Muscle of back (tissue), 13 donors: ENCODE data around the gene NDUFA13. TPM values are rescaled to one million over a fixed set of nuclear protein-coding genes. Genes with fewer than 3 reads are reported as not detected.
A peak's percentile ranks its signal among the peaks of the same experiment; 100 is the strongest.
"Not testable (repeated sequence)": the region's sequence is repeated elsewhere in the genome, so short reads cannot be mapped to it uniquely, and the experiment has no call there.

ENCODE experiments used
- DNase-seq, 3 donors: peaks; one replicate each; pipeline versions ENCODE4 v3.0.0 to v3.0.0-alpha.2; 2013
- long read RNA-seq, 9 donors: transcript quantifications; one replicate each; lab custom pipeline, GENCODE V29; 2026
- polyA plus RNA-seq, 10 donors: library from polyadenylated mRNA; unstranded; fragments of 120-200 nt; gene quantifications; one replicate each; pipeline ENCODE4 v1.2.1, GENCODE V29; 2013; ENCODE audit not compliant: insufficient read length in 10 of 10

Gene NDUFA13
- 100 to 1,000 TPM; 146 to 246 (median 175) TPM for polyA plus RNA-seq
- long read RNA-seq, donor 1, transcript NDUFA13-204 (5 exons, 991 nt), result major isoform, 205 of 209 reads
- long read RNA-seq, donor 1, partial matches to known transcripts, result 0 of 209 reads
- long read RNA-seq, donor 1, other reads (novel, unspliced or antisense), result 0 of 209 reads
- long read RNA-seq, donor 2, transcript NDUFA13-204 (5 exons, 991 nt), result major isoform, 203 of 213 reads
- long read RNA-seq, donor 2, transcript NDUFA13-205 (3 exons, 593 nt), result minor isoform, 5 of 213 reads
- long read RNA-seq, donor 2, partial matches to known transcripts, result 0 of 213 reads
- long read RNA-seq, donor 2, other reads (novel, unspliced or antisense), result 0 of 213 reads
- long read RNA-seq, donor 3, result 0 reads
- long read RNA-seq, donor 4, transcript NDUFA13-204 (5 exons, 991 nt), result major isoform, 173 of 179 reads
- long read RNA-seq, donor 4, partial matches to known transcripts, result 0 of 179 reads
- long read RNA-seq, donor 4, other reads (novel, unspliced or antisense), result 0 of 179 reads
- long read RNA-seq, donor 5, transcript NDUFA13-204 (5 exons, 991 nt), result major isoform, 233 of 234 reads
- long read RNA-seq, donor 5, partial matches to known transcripts, result 0 of 234 reads
- long read RNA-seq, donor 5, other reads (novel, unspliced or antisense), result 0 of 234 reads
- long read RNA-seq, donor 6, transcript NDUFA13-204 (5 exons, 991 nt), result major isoform, 177 of 179 reads
- long read RNA-seq, donor 6, partial matches to known transcripts, result 0 of 179 reads
- long read RNA-seq, donor 6, other reads (novel, unspliced or antisense), result 0 of 179 reads
- long read RNA-seq, donor 7, transcript NDUFA13-204 (5 exons, 991 nt), result major isoform, 154 of 158 reads
- long read RNA-seq, donor 7, partial matches to known transcripts, result 0 of 158 reads
- long read RNA-seq, donor 7, other reads (novel, unspliced or antisense), result 0 of 158 reads
- long read RNA-seq, donor 8, transcript NDUFA13-204 (5 exons, 991 nt), result major isoform, 143 of 149 reads
- long read RNA-seq, donor 8, partial matches to known transcripts, result 0 of 149 reads
- long read RNA-seq, donor 8, other reads (novel, unspliced or antisense), result 0 of 149 reads
- long read RNA-seq, donor 9, transcript NDUFA13-204 (5 exons, 991 nt), result major isoform, 34 of 35 reads
- long read RNA-seq, donor 9, partial matches to known transcripts, result 0 of 35 reads
- long read RNA-seq, donor 9, other reads (novel, unspliced or antisense), result 0 of 35 reads

DNA sequence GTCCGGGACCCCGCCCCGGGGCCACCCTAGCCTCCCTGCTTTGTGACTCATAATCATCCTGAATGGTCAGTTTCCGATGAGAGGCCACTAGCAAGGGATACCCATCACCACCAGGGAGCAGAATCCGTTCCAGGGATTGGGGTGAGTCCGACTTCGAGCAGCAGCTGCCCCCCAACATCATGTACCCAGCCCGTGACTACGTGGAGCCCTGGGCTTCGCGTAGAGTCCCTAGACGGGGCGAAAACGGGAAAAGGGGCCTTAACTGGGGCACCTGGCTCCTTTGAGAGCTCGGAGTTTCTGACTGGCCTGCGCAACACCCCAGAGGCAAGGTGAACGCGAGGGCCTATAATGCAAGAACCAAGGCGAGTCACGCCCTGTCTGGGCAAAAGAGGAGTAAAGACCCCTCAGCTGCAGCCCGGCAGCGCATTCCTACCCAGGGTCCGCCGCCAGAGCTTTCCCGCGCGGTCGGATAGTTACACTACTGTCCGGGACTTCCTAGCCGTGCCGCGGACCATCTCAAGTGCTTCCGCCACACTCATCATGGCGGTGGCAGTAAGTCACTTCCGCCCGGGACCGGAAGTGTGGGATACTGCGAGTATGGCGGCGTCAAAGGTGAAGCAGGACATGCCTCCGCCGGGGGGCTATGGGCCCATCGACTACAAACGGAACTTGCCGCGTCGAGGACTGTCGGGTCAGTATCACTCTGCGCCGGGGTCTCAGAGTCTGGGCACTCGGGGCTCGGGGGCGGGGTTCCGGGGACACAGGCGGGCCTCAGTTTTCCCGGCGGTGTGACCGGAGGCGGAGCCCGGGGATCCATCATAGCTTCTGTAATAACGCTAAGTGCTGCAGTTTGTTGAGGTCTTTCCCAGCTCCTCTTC lies at the start of gene NDUFA13:
Gene NDUFA13, plus strand, starts transcription at position 584 of the 878 bp plus-strand sequence. Its CDS starts 14 bp downstream, at position 598.
- DNase-seq, result peak; percentile 95 to 98 (median 96)

DNA sequence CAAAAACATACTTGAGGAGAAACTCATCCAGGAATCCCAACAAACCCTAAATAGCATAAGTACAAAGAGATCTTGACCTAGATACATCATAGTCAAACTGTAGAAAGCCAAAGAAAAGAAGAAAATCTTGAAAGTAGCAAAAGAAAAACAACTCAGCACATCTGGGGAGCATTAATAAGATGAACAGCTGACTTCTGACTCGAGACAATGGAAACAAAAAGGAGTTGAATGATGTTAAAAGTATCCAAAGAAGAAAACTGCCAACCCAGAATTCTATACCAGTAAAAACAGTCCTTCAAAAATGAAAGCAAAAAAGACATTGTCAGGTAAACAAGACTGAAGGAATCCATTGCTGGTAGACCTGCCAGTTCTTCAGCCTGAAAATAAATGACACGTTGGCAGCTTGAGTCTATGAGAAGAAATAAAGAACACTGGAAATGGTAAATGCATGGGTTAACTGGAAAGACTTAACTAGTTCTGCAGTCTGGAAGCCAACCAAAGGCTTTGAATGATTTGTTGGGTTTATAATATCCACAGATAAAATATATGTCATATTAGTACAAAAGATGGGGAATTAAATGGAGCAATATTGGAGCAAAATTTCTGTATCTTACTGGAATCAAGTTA lies 47.5 kb upstream of the NDUFA13 start:
- DNase-seq, result no peak

DNA sequence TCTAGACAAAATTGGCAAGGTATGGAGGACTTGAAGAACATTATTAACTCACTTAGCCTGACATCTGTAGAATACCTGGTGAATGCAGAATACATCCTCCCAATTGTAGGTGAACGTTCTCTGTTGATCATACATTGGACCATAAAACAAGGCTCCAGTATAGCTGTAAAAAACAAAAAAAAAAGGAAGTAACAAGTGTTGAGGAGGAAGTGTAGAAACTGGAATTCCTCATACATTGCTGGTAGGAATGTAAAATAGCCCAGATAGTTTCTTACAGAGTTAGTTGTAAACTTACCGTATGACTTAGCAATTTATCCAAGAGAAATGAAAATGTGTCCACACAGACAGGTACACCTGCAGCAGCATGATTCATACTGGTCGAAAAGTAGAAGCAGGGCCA lies 45.4 kb upstream of the NDUFA13 start:
- DNase-seq, result no peak

DNA sequence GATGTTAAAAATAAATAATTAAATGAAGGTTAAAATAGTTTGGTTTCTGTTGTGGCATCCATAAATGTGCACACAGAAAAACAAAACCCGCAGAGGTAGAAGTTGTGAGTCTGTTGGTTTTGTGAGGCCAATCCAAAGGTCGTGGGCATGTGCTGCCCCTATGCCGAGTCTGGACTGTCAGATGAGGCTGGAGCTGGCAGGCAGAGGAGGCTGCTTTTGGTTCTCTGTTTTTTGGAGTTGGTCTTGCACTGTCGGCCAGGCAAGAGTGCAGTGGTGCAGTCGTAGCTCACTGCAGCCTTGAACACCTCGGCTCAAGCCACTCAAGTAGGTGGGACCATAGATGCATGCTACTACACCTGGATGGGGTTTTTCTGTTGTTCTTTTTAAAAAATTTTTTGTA lies 44.3 kb upstream of the NDUFA13 start:
- DNase-seq, result no peak

DNA sequence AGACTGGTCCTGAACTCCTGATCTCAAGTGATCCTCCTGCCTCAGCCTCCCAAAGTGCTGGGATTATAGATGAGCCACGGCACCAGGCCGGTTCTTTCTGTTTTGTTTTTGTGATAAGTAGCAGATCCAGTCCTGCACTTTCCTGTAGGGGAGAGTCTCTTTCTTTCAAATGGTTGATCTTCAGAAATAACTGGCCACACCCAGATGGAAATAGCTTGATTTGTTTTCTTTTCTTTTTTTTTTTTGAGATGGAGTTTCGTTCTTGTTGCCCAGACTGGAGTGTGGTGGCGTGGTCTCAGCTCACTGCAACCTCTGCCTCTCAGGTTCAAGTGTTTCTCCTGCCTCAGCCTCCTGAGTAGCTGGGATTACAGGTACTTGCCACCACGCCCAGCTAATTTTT lies 43.9 kb upstream of the NDUFA13 start:
- not testable (repeated sequence) for DNase-seq

DNA sequence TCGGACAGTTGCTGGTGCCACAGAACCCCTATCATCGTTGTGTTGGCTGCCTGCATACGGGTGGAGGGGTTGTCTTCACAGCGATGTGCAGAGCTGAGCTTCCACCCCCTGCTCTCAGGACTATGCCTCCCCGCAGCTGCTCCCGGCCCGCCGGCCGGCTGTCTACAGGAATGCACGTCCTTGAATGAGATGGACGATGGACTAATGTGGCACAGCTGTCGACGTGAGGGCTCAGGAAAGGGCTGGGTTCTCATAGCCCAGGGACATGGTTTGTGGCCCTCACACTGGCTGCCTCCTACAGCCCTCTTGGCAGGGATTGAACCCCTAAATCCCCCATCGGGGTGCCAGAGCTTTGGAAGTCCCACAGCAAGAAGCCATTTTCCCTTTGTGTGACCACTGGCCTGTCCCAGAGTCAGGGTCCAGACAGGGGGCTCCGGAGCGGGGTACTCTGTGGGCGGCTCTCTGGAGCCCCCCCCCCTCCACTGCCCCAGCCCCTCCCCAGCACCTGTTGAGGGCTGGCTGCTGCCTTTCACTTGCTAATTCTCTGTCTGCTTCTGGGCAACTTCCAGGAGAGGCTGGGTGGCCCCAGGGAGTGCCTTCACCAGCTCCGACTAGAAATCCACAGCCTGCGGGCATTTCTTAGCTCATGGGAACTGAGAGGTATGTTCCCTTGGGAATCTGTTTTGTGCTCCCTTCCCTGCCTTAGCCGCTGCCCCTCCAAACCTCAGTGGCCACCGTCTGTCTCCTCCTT lies 40.8 kb upstream of the NDUFA13 start:
- peak; percentile 74 to 84 (median 75) for DNase-seq

DNA sequence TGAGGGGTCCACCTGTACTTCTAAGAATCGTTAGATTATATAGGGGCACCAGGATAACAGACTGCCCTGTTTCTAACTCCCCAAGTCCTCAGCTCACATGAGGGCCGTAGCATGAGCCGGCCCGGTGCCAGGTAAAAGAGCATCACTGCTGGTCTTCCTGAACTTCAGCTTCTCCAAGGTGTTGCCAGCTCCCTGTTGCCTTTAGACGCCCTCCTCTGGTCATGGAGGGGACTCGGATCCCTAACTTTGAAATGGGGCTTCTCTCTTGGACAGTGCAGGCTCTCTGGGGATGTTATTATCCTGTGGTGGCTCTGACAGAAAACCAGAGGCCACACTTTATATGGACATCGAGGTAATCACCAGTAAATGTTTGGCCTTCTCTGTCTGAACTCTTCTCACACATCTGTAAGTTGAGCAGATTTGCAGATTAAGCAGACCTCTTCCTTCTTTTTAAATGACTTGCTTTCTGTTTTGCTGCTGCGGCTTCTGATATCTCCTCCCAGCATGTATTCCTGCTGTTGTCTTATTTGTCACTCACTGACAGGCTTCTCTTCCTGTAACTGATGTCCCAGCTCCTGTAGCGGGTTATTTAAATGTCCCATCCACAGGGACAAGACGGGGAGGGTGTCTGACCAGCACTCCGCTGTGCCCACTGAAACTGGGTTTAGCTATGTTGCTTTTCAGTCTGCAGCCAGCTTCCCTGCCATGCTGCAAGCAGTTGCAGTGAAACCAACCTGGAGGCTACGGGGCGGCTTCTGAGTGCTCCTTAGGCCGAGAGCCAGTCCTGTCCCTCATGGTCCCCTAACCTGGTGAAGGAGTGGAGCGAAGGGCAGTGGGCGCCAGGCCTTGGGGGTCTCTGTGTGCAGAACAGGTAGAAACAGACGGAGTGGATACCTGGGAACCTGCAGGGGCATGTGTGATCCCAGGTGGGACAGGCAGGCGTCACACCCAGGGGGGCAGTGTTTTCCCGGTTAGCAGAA lies 39.9 kb upstream of the NDUFA13 start:
- DNase-seq, result no peak

DNA sequence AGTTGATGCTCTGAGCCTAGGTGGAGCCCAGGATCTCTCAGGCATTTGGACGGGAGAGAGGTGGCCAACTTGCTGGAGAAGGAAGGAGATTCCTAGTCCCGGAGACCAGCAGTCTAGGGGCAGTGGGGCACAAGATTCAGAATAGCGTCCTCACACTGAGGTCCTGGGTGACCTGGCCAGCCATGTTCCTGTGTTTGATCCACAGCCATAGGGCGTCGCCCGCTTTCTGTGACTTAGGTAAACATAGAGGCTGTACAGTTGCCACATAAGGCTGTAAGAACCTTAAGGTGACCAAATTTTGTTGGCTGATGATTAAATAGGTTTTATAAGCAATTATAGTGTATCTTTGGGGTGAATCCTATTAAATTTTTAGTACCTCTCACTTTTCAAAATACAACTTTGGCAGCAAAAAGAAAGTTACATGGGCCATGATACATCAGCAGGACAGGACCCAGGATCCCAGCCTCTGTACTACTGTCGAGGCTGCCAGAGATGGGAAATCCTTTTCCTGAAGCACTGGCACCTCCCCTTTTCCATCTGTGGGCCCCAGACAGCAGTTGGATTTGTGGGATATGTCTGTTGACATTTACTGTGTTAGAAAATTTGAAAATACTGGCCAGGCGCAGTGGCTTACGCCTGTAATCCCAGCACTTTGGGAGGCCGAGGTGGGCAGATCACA lies 38.2 kb upstream of the NDUFA13 start:
- DNase-seq, result no peak

DNA sequence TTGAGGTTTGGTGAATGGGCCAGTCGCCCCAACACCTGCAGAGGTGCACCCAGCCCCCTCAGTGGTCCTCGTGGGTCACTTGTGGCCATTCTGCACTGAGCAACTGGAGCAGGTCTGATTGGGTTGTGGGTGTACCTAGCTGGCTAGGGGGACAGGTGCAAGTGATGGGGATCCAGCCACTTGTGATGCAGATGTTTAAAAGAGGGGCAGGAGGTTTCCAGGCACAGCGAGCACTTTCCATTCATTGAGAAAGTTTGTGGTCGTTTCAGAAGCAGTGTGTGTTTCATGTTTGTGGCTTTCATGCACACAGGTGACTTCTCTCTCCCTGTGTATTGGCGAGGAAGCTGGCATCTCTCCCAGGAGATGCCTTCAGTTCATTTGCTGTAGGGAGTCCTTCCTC lies 35.3 kb upstream of the NDUFA13 start:
- DNase-seq, result no peak

DNA sequence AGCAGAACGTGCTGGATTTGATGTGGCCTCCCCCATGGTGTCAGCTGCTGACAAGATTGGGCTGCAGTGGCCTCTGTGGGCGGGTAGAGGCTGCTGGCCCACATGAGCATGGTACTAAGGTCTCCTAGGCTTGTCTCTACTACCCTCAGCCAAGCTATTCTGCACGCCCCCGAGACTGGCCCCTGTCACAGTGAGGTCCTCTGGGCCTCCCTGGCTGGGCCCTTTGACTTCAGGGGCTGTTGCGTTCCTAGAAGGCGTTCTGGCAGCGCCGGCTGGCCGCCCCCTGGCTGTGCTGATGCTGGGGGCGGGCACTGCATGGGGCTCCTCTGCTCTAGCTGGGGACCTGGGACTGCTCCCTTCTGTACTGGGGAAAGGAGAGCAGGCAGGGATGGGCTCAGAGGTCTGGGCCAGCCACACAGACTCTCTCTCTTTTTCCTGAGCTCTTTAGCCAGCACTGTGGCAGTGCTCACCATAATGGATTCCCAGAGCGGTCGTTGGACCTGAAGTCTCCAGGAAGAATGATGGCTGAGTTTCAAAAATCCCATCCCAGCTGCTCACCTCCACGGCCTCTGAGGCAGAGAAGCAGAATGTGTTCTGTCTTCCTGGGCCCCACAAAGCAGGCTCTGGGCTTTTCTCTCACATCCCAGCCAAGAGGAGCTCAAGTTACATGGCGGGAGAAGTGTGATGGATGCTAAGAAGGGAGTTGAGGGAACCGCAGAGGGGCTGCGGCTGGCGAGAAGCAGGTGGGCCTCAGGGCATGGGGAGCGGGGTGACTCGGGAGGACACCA lies 33.0 kb upstream of the NDUFA13 start:
- DNase-seq, result peak; percentile 69 to 88 (median 79)

DNA sequence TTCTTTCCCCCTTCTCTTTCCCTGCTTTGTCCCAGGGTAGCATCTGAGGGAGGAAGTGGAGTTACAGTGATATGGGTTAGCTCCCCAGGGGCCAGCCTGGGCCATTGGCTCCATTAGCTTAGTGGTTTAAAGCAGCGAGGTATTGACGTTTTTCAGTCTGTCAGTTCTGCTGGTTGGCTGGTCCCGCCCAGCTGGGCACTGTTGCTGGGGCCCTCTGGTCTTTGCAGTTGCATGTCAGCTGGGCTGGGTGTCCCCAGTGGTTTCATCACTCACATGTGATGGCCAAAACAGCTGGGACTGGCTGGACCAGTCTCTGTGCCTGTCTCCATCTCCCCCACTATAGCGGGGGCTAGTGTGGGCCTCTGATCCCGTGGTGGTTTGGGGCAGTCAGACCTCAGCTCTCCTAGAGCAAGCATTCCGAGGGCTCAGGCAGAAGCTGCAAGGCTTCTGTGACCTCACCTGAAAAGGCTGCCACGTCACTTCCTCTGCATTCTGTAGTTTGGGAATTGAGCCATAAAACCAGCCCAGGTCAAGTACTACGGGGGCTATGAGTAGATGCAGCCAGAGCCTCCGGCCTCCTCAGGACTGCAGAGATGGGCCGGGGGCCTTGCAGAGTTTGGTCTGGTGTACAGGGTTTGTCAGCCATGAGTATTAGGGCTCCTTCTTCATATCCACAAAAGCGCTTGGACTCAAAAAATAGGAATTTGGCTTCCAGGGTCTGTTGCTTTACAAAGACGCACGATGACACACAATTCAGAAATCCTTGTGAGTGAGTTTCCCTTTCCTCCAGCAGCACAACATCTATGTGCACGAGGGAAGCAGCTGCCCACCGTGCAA lies 30.6 kb upstream of the NDUFA13 start:
- peak in 1 of 3 donors; percentile 52 for DNase-seq

DNA sequence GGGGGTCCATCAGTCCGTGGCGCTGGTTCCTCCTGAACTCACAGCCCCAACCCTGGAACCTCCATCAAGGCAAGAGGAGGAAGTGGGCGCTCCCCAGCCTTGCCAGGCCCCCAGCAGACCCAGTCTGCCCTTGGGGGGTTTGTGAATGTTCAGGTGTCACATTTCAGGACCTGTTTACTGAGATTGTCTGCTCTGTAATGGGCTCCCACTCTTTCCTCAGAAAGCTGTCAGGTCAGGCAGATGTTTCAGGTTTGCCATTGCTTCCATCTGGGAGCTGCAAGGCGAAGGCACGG lies 30.1 kb upstream of the NDUFA13 start:
- DNase-seq, result no peak

DNA sequence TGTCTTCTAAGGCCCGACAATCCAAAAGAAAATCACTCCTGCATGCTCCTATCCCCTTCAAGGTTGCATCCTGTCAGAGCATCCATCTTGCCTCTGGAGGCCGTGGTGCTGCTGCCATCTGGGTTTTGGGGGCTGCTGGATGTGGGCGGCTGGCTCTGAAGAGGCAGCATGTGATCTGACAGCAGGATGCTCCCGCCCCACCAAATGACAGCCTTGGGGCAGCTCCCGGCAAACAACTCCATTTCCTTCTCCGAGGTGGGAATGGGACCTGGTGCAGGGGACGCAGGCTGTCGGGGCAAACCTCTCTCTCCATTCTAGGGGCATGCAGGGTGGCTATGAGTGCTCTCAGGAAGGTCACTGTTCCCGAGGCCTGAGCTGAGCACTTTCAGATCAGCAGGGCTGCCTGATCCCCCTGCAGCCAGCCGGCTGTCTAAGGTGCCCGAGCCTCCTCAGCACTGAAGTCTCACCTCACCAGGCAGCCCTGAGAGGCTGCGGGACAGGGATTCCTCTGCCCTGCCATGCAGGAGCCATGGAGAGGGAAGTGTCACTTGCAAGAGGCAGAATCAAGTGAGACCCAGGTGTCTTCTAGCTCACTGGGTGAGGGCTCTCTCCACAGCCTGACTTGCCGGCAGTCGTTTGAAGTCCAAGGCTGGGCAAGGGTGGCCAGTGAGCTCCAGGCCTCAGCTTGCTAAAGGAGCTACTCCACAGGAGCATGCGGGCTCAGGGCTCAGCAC lies 29.5 kb upstream of the NDUFA13 start:
- no peak for DNase-seq

DNA sequence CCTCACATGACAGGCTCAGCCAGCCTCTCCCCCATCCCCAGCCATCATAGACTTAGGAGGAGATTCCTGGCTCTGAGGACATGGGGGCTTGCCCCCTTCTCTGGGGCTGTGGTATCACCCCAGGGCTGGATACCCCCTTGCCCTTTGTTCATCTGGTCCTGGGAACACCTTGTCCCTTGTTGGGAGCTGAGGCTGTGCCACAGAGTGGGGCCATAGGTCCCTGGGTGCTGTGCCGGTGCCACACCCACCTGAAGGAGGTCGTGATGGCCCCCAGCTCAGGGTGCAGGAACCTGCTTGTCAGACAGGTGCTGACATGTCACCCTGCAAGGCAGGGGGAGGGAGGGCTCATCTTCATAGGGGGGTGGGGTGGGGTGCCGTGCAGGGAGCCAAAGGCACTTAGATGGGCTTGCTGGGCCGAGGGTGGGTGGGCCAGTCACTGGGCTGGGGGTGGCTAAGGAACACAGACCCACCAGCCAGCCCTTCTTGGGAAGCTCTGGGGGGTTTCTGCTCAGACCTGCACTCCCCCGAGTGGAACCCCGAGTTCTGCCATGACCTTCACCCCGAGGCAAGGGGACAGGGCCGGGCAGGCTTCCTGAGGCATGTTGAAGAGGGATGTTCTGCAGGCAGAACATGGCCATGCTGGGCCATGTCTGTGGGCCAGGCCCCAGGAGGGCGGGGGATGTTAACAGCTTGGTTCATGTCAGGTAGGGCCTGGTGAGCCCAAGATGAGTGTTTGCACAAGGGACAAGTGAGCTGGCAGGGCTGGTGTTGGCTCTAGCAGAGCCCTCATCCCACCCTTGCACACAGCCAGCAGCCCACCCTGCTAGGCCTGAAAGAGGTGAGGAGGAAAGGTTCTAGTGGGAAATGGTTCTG lies 28.7 kb upstream of the NDUFA13 start:
- DNase-seq, result no peak
